Vagina (tissue), 2 donors: ENCODE data around the gene RNF112.

Experiments used
- CTCF ChIP-seq, 3 experiments: fragments of 450-650 bp in 2 of 3; fragments of 200-600 bp in 1 of 3; sonication (generic) in 1 of 3; IDR thresholded peaks; one replicate each; pipeline ENCODE4 v1.5.1; 2017 to 2019; ENCODE audit warnings: antibody characterized with exemption in 3 of 3, mild to moderate bottlenecking in 2 of 3, moderate library complexity in 2 of 3
- POLR2A ChIP-seq, 2 donors: fragments of 450-650 bp; IDR thresholded peaks; one replicate each; pipeline ENCODE4 v1.6.1; 2017; ENCODE audit warnings: antibody characterized with exemption in 2 of 2, mild to moderate bottlenecking in 2 of 2, moderate library complexity in 2 of 2
- POLR2AphosphoS5 ChIP-seq, 2 donors: sonication (generic); formaldehyde crosslinking; IDR thresholded peaks; one replicate each; pipeline ENCODE4 v1.9.0; 2017; ENCODE audit warnings: antibody characterized with exemption in 2 of 2, mild to moderate bottlenecking in 2 of 2, low read depth in 1 of 2; ENCODE audit not compliant: insufficient read depth in 1 of 2

- TF ChIP-seq CTCF (IDR thresholded peaks at IDR 0.05) (no peak), POLR2A (IDR thresholded peaks at IDR 0.05) (no peak), POLR2AphosphoS5 (IDR thresholded peaks at IDR 0.05; ENCODE audit: insufficient read depth in 1 of 2, low read depth in 1 of 2) (no peak)
These were observed 22.8 kb downstream of the RNF112 start for GRCh38 chr17:19433727-19434340.
